Thyroid gland (tissue), 4 donors: ENCODE data around the gene SETD2. TPM values are rescaled to one million over a fixed set of nuclear protein-coding genes. Genes with fewer than 3 reads are reported as not detected.

Experiments used
- DNase-seq, 2 donors: peaks; one replicate each; pipeline ENCODE4 v3.0.0-alpha.2; 2019
- H3K27ac ChIP-seq, 3 donors: fragments of 200-600 bp; sonication (generic); 1 replicate in 2 of 3; 2 replicates in 1 of 3; pipeline ENCODE4 v1.5.1; 2016 to 2019; ENCODE audit warnings: mild to moderate bottlenecking in 1 of 3, moderate library complexity in 1 of 3
- H3K27me3 ChIP-seq: fragments of 200-600 bp; sonication (generic); one replicate; pipeline ENCODE4 v1.5.1; 2019
- H3K36me3 ChIP-seq, 2 donors: fragments of 200-600 bp; sonication (generic); one replicate each; pipeline ENCODE4 v1.5.1; 2016 to 2019
- H3K4me1 ChIP-seq, 2 donors: fragments of 200-600 bp; sonication (generic); one replicate each; pipeline ENCODE4 v1.5.1; 2017 to 2019
- H3K4me3 ChIP-seq, 3 donors: fragments of 200-600 bp; sonication (generic); replicated peaks in 1 of 3; 1 replicate in 2 of 3; 2 replicates in 1 of 3; pipeline ENCODE4 v1.5.1; 2016; ENCODE audit warnings: mild to moderate bottlenecking in 1 of 3
- H3K9me3 ChIP-seq: fragments of 200-600 bp; sonication (generic); one replicate; pipeline ENCODE4 v1.5.1; 2017
- CTCF ChIP-seq, 6 experiments: fragments of 200-600 bp in 3 of 6; fragments of 450-650 bp in 3 of 6; sonication (generic) in 3 of 6; IDR thresholded peaks; one replicate each; pipeline ENCODE4 v1.5.1; 2016 to 2019; ENCODE audit warnings: antibody characterized with exemption in 6 of 6, mild to moderate bottlenecking in 2 of 6, inconsistent platforms in 1 of 6, moderate library complexity in 1 of 6
- POLR2A ChIP-seq, 2 donors: fragments of 450-650 bp; IDR thresholded peaks; one replicate each; pipeline ENCODE4 v1.6.1; 2017; ENCODE audit warnings: antibody characterized with exemption in 2 of 2, mild to moderate bottlenecking in 2 of 2, moderate library complexity in 1 of 2
- WGBS, 2 donors: methylation state at CpG; one replicate each; pipeline ENCODE4 v1.1.5; 2017; 5-methylcytosine and 5-hydroxymethylcytosine counted together
- intact Hi-C: fragments of 100-400 bp; cut with DNase I; formaldehyde crosslinking; loops from one replicate; pipeline ENCODE4 v1.15.1; 2023
- total RNA-seq, 4 donors: library from RNA; depleted of rRNA; stranded (reverse); fragments of >200 nt; gene quantifications; one replicate each; pipeline ENCODE4 v1.2.3, GENCODE V29; 2016

The SETD2 gene
- total RNA-seq, 4 donors from 2014 or later, result 74.3 to 128 (median 85.5) TPM

GRCh38 chr3:46978985-46979944 is 184.6 kb downstream of the SETD2 start, which contains the start of gene NBEAL2:
TSS of gene NBEAL2 (plus strand) at chr3:46979666. CDS start at chr3:46979862, 196 bp downstream.
- peaks cover 29 to 46% of the 10 kb centered on the region in 2 donors for H3K4me1 ChIP-seq
- intact Hi-C loops, result no loop called here
- 1 to 2% methylated on average over 17 to 46 of the region's 73 CpGs for WGBS, 2 donors
- peak within 1 kb of the TSS in 2 of 3 donors; percentile 47 to 58 for H3K4me3 ChIP-seq
- H3K36me3 ChIP-seq, result no peaks in the 10 kb centered on the region
- no peaks in the 10 kb centered on the region for H3K9me3 ChIP-seq
- H3K27ac ChIP-seq, result peak within 1 kb of the TSS; percentile 58 to 83 (median 72)
- no peaks in the 10 kb centered on the region for H3K27me3 ChIP-seq
- peak; percentile 97 for DNase-seq
- TF ChIP-seq CTCF (IDR thresholded peaks at IDR 0.05) (peak in 3 of 6 experiments; percentile 5 to 23 (median 17)), POLR2A (IDR thresholded peaks at IDR 0.05) (peak in 1 of 2 donors; percentile 88)

GRCh38 chr3:46978381-46978780 is 185.5 kb downstream of the SETD2 start:
- peak overlapping the region in 2 of 3 donors; percentile 72 to 83 for H3K27ac ChIP-seq
- H3K27me3 ChIP-seq, result no peaks in the 10 kb centered on the region
- WGBS, 2 donors, result 96 to 97% methylated on average over 4 to 8 of the region's 9 CpGs
- DNase-seq, result no peak
- TF ChIP-seq CTCF (IDR thresholded peaks at IDR 0.05), result no peak
- TF ChIP-seq POLR2A (IDR thresholded peaks at IDR 0.05), result no peak
- H3K9me3 ChIP-seq, result no peaks in the 10 kb centered on the region
- H3K4me3 ChIP-seq, result no peak overlapping the region
- H3K36me3 ChIP-seq, result no peaks in the 10 kb centered on the region
- peaks cover 29 to 46% of the 10 kb centered on the region in 2 donors for H3K4me1 ChIP-seq
- intact Hi-C loops, result no loop called here

GRCh38 chr3:46977811-46978195 is 186.1 kb downstream of the SETD2 start:
- intact Hi-C loops, result no loop called here
- no peak overlapping the region for H3K4me3 ChIP-seq
- H3K27ac ChIP-seq, result peak overlapping the region in 2 of 3 donors; percentile 72 to 83

GRCh38 chr3:46976326-46977190 is 187.4 kb downstream of the SETD2 start, which contains the start of gene CCDC12:
TSS of gene CCDC12 (minus strand) at chr3:46976745. CDS start at chr3:46976732, 13 bp downstream.
- no peaks in the 10 kb centered on the region for H3K36me3 ChIP-seq
- peak; percentile 97 for DNase-seq
- WGBS, 2 donors, result 0 to 1% methylated on average over 41 to 51 of the region's 64 CpGs
- no peaks in the 10 kb centered on the region for H3K9me3 ChIP-seq
- H3K27me3 ChIP-seq, result no peaks in the 10 kb centered on the region
- intact Hi-C loops, result no loop called here
- peak in 1 of 2 donors; percentile 80 for TF ChIP-seq POLR2A (IDR thresholded peaks at IDR 0.05)
- TF ChIP-seq CTCF (IDR thresholded peaks at IDR 0.05), result peak in 1 of 6 experiments; percentile 2
- peak within 1 kb of the TSS; percentile 58 to 98 (median 65) for H3K4me3 ChIP-seq
- peak within 1 kb of the TSS; percentile 78 to 98 (median 93) for H3K27ac ChIP-seq
- peaks cover 20 to 40% of the 10 kb centered on the region in 2 donors for H3K4me1 ChIP-seq

More at GRCh38 chr3:46977811-46978195, 186.1 kb downstream of the SETD2 start:
- WGBS, 2 donors, result 89 to 98% methylated on average over 3 to 5 of the region's 5 CpGs
- Histone ChIP-seq H3K27me3 (no peaks in the 10 kb centered on the region), H3K4me1 (peaks cover 29 to 46% of the 10 kb centered on the region in 2 donors), H3K36me3 (no peaks in the 10 kb centered on the region), H3K9me3 (no peaks in the 10 kb centered on the region)
- no peak for DNase-seq
- TF ChIP-seq POLR2A (IDR thresholded peaks at IDR 0.05), result no peak
- no peak for TF ChIP-seq CTCF (IDR thresholded peaks at IDR 0.05)
